ENCODE measurements around the gene HS3ST4. TPM values are rescaled to one million over a fixed set of nuclear protein-coding genes. Genes with fewer than 3 reads are reported as not detected.

The HS3ST4 gene
- total and polyA plus RNA-seq, 2 experiments from 2014 or later = 0.44 to 2.1 TPM

DNA sequence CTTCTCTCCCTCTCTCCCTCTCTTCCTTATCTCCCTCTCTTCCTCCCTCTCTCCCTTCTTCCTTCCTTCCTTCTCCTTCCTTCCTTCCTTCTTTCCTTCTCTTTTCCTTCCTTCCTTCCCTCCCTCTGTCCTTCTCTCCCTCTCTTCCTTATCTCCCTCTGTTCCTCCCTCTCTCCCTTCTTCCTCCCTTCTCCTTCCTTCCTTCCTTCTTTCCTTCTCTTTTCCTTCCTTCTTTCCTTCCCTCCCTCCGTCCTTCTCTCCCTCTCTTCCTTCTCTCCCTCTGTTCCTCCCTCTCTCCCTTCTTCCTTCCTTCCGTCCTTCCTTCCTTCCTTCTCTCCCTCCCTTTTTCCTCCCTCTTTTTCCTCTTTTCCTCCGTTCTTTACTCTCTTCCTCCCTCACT lies 38.6 kb downstream of the HS3ST4 start:
- no peak for DNase-seq (ENCODE audit: low spot score)
- H3K4me3 Mint-ChIP-seq = no peak overlapping the region
- Histone ChIP-seq H3K27me3 (ENCODE audit: insufficient read depth) (no peaks in the 10 kb centered on the region), H3K27ac (ENCODE audit: low read depth) (no peak overlapping the region), H3K9me2 (ENCODE audit: insufficient read depth) (no peaks in the 10 kb centered on the region), H3K79me2 (replicated peaks; ENCODE audit: insufficient read depth) (no peaks in the 10 kb centered on the region), H3K4me3 (no peak overlapping the region), H3F3A (replicated peaks; ENCODE audit: low read depth) (no peaks in the 10 kb centered on the region), H3K4me2 (no peak overlapping the region), H3K4me1 (ENCODE audit: insufficient read depth) (no peaks in the 10 kb centered on the region), H3K36me3 (ENCODE audit: insufficient read depth) (no peaks in the 10 kb centered on the region), H4K20me1 (replicated peaks; ENCODE audit: insufficient read depth) (no peaks in the 10 kb centered on the region), H2AFZ (no peak overlapping the region)
- peaks cover 2% of the 10 kb centered on the region; the same call in 1 of the 3 replicates for H3K4me1 Mint-ChIP-seq
- H3K27me3 Mint-ChIP-seq (ENCODE audit: insufficient read depth, low read depth, poor library complexity) = no peaks in the 10 kb centered on the region
- no peak overlapping the region for H3K27ac Mint-ChIP-seq
- TF ChIP-seq NANOG (IDR thresholded peaks at IDR 0.05; ENCODE audit: borderline replicate concordance) (no peak), STAT1 (IDR thresholded peaks at IDR 0.05; ENCODE audit: unreplicated experiment) (no peak), ZNF331 (CRISPR knock-in tag; IDR thresholded peaks at IDR 0.05; ENCODE audit: low read depth) (no peak), ZNF114 (CRISPR knock-in tag; IDR thresholded peaks at IDR 0.05) (no peak), CREB1 (CRISPR knock-in tag; IDR thresholded peaks at IDR 0.05; ENCODE audit: low read depth) (no peak), JUNB (IDR thresholded peaks at IDR 0.05; ENCODE audit: unreplicated experiment) (no peak), EZH2phosphoT487 (IDR thresholded peaks at IDR 0.05; ENCODE audit: unreplicated experiment) (no peak), EZH2 (IDR thresholded peaks at IDR 0.05; ENCODE audit: low read depth, unreplicated experiment) (no peak), POLR2AphosphoS5 (IDR thresholded peaks at IDR 0.05; ENCODE audit: low read depth) (no peak)
- TF ChIP-seq, protein P1, sequence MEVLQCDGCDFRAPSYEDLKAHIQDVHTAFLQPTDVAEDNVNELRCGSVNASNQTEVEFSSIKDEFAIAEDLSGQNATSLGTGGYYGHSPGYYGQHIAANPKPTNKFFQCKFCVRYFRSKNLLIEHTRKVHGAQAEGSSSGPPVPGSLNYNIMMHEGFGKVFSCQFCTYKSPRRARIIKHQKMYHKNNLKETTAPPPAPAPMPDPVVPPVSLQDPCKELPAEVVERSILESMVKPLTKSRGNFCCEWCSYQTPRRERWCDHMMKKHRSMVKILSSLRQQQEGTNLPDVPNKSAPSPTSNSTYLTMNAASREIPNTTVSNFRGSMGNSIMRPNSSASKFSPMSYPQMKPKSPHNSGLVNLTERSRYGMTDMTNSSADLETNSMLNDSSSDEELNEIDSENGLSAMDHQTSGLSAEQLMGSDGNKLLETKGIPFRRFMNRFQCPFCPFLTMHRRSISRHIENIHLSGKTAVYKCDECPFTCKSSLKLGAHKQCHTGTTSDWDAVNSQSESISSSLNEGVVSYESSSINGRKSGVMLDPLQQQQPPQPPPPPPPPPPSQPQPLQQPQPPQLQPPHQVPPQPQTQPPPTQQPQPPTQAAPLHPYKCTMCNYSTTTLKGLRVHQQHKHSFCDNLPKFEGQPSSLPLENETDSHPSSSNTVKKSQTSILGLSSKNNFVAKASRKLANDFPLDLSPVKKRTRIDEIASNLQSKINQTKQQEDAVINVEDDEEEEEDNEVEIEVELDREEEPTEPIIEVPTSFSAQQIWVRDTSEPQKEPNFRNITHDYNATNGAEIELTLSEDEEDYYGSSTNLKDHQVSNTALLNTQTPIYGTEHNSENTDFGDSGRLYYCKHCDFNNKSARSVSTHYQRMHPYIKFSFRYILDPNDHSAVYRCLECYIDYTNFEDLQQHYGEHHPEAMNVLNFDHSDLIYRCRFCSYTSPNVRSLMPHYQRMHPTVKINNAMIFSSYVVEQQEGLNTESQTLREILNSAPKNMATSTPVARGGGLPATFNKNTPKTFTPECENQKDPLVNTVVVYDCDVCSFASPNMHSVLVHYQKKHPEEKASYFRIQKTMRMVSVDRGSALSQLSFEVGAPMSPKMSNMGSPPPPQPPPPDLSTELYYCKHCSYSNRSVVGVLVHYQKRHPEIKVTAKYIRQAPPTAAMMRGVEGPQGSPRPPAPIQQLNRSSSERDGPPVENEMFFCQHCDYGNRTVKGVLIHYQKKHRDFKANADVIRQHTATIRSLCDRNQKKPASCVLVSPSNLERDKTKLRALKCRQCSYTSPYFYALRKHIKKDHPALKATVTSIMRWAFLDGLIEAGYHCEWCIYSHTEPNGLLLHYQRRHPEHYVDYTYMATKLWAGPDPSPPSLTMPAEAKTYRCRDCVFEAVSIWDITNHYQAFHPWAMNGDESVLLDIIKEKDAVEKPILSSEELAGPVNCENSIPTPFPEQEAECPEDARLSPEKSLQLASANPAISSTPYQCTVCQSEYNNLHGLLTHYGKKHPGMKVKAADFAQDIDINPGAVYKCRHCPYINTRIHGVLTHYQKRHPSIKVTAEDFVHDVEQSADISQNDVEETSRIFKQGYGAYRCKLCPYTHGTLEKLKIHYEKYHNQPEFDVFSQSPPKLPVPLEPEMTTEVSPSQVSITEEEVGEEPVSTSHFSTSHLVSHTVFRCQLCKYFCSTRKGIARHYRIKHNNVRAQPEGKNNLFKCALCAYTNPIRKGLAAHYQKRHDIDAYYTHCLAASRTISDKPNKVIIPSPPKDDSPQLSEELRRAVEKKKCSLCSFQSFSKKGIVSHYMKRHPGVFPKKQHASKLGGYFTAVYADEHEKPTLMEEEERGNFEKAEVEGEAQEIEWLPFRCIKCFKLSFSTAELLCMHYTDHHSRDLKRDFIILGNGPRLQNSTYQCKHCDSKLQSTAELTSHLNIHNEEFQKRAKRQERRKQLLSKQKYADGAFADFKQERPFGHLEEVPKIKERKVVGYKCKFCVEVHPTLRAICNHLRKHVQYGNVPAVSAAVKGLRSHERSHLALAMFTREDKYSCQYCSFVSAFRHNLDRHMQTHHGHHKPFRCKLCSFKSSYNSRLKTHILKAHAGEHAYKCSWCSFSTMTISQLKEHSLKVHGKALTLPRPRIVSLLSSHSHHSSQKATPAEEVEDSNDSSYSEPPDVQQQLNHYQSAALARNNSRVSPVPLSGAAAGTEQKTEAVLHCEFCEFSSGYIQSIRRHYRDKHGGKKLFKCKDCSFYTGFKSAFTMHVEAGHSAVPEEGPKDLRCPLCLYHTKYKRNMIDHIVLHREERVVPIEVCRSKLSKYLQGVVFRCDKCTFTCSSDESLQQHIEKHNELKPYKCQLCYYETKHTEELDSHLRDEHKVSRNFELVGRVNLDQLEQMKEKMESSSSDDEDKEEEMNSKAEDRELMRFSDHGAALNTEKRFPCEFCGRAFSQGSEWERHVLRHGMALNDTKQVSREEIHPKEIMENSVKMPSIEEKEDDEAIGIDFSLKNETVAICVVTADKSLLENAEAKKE (CRISPR knock-in tag; IDR thresholded peaks at IDR 0.05) = no peak
- TF ChIP-seq, protein P2, sequence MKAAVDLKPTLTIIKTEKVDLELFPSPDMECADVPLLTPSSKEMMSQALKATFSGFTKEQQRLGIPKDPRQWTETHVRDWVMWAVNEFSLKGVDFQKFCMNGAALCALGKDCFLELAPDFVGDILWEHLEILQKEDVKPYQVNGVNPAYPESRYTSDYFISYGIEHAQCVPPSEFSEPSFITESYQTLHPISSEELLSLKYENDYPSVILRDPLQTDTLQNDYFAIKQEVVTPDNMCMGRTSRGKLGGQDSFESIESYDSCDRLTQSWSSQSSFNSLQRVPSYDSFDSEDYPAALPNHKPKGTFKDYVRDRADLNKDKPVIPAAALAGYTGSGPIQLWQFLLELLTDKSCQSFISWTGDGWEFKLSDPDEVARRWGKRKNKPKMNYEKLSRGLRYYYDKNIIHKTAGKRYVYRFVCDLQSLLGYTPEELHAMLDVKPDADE (IDR thresholded peaks at IDR 0.05) = no peak
- TF ChIP-seq, protein P3, sequence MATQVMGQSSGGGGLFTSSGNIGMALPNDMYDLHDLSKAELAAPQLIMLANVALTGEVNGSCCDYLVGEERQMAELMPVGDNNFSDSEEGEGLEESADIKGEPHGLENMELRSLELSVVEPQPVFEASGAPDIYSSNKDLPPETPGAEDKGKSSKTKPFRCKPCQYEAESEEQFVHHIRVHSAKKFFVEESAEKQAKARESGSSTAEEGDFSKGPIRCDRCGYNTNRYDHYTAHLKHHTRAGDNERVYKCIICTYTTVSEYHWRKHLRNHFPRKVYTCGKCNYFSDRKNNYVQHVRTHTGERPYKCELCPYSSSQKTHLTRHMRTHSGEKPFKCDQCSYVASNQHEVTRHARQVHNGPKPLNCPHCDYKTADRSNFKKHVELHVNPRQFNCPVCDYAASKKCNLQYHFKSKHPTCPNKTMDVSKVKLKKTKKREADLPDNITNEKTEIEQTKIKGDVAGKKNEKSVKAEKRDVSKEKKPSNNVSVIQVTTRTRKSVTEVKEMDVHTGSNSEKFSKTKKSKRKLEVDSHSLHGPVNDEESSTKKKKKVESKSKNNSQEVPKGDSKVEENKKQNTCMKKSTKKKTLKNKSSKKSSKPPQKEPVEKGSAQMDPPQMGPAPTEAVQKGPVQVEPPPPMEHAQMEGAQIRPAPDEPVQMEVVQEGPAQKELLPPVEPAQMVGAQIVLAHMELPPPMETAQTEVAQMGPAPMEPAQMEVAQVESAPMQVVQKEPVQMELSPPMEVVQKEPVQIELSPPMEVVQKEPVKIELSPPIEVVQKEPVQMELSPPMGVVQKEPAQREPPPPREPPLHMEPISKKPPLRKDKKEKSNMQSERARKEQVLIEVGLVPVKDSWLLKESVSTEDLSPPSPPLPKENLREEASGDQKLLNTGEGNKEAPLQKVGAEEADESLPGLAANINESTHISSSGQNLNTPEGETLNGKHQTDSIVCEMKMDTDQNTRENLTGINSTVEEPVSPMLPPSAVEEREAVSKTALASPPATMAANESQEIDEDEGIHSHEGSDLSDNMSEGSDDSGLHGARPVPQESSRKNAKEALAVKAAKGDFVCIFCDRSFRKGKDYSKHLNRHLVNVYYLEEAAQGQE (IDR thresholded peaks at IDR 0.05; ENCODE audit: unreplicated experiment) = no peak
- TF ChIP-seq, protein P4, sequence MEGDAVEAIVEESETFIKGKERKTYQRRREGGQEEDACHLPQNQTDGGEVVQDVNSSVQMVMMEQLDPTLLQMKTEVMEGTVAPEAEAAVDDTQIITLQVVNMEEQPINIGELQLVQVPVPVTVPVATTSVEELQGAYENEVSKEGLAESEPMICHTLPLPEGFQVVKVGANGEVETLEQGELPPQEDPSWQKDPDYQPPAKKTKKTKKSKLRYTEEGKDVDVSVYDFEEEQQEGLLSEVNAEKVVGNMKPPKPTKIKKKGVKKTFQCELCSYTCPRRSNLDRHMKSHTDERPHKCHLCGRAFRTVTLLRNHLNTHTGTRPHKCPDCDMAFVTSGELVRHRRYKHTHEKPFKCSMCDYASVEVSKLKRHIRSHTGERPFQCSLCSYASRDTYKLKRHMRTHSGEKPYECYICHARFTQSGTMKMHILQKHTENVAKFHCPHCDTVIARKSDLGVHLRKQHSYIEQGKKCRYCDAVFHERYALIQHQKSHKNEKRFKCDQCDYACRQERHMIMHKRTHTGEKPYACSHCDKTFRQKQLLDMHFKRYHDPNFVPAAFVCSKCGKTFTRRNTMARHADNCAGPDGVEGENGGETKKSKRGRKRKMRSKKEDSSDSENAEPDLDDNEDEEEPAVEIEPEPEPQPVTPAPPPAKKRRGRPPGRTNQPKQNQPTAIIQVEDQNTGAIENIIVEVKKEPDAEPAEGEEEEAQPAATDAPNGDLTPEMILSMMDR (conservative IDR thresholded peaks at IDR 0.05; ENCODE audit: low read depth in 2 of 2) = no peak
- no peak for ATAC-seq
- H3K36me3 Mint-ChIP-seq (ENCODE audit: low read depth) = no peaks in the 10 kb centered on the region; the same call in 2 of the 3 replicates
- H3K9me3 Mint-ChIP-seq = peaks cover 69% of the 10 kb centered on the region
